GM23338 (cell line): ENCODE results near the gene MACROD1. TPM values are rescaled to one million over a fixed set of nuclear protein-coding genes. Genes with fewer than 3 reads are reported as not detected.
A peak's percentile ranks its signal among the peaks of the same experiment; 100 is the strongest.
"Not testable (repeated sequence)": the region's sequence is repeated elsewhere in the genome, so short reads cannot be mapped to it uniquely, and the experiment has no call there.

ENCODE experiments used
- ATAC-seq: fragments of 200-7000 bp; cut with Tn5 transposase; 3 replicates; pipeline ENCODE4 v1.9.1; 2020
- DNase-seq: peaks from one replicate; pipeline ENCODE4 v3.0.0-alpha.2; 2015; ENCODE audit warnings: low spot score
- H2AFZ ChIP-seq: fragments of 200-600 bp; sonication (generic); 2 replicates; pipeline ENCODE4 v1.8.0; 2016; ENCODE audit warnings: antibody characterized with exemption, mild to moderate bottlenecking, moderate library complexity
- H3F3A ChIP-seq: fragments of 200-600 bp; sonication (generic); replicated peaks from 2 replicates; pipeline ENCODE4 v1.8.0; 2017; ENCODE audit warnings: antibody characterized with exemption, mixed run types, low read depth
- H3K27ac ChIP-seq: fragments of 200-600 bp; sonication (generic); 2 replicates; pipeline ENCODE4 v1.6.1; 2016; ENCODE audit warnings: low read depth
- H3K27me3 ChIP-seq: fragments of 200-600 bp; sonication (generic); 2 replicates; pipeline ENCODE4 v1.8.0; 2016; ENCODE audit warnings: mild to moderate bottlenecking, mixed run types, moderate library complexity; ENCODE audit not compliant: insufficient read depth
- H3K36me3 ChIP-seq: fragments of 200-600 bp; sonication (generic); 2 replicates; pipeline ENCODE4 v1.8.0; 2016; ENCODE audit warnings: mild to moderate bottlenecking; ENCODE audit not compliant: insufficient read depth
- H3K4me1 ChIP-seq: fragments of 200-600 bp; sonication (generic); 2 replicates; pipeline ENCODE4 v1.8.0; 2016; ENCODE audit warnings: mild to moderate bottlenecking, moderate library complexity; ENCODE audit not compliant: insufficient read depth
- H3K4me2 ChIP-seq: fragments of 200-600 bp; sonication (generic); 2 replicates; pipeline ENCODE4 v1.7.1; 2017; ENCODE audit warnings: mixed run types
- H3K4me3 ChIP-seq: fragments of 200-600 bp; sonication (generic); 2 replicates; pipeline ENCODE4 v1.6.1; 2016; ENCODE audit warnings: mixed run types
- H3K79me2 ChIP-seq: fragments of 200-600 bp; sonication (generic); replicated peaks from 2 replicates; pipeline ENCODE4 v1.8.0; 2017; ENCODE audit warnings: mild to moderate bottlenecking; ENCODE audit not compliant: insufficient read depth
- H3K9me2 ChIP-seq: fragments of 200-600 bp; sonication (generic); 2 replicates; pipeline ENCODE4 v1.8.0; 2017; ENCODE audit not compliant: insufficient read depth
- H4K20me1 ChIP-seq: fragments of 200-600 bp; sonication (generic); replicated peaks from 2 replicates; pipeline ENCODE4 v1.8.0; 2017; ENCODE audit warnings: mild to moderate bottlenecking; ENCODE audit not compliant: insufficient read depth
- H3K27ac Mint-ChIP-seq: 2 replicates; pipeline ENCODE4 v1.8.0; 2020; ENCODE audit warnings: inconsistent platforms, mild to moderate bottlenecking, moderate library complexity, mixed read lengths
- H3K27me3 Mint-ChIP-seq: 3 replicates; pipeline ENCODE4 v1.8.0; 2022; ENCODE audit warnings: low read depth, mild to moderate bottlenecking, moderate library complexity, mixed read lengths, inconsistent platforms; ENCODE audit not compliant: insufficient read depth, poor library complexity
- H3K36me3 Mint-ChIP-seq: 3 replicates; pipeline ENCODE4 v1.8.0; 2021; ENCODE audit warnings: low read depth, mild to moderate bottlenecking, inconsistent platforms, moderate library complexity, mixed read lengths
- H3K4me1 Mint-ChIP-seq: 3 replicates; pipeline ENCODE4 v1.8.0; 2020; ENCODE audit warnings: mild to moderate bottlenecking, inconsistent platforms, mixed read lengths
- H3K4me3 Mint-ChIP-seq: 3 replicates; pipeline ENCODE4 v1.8.0; 2021; ENCODE audit warnings: moderate library complexity, mild to moderate bottlenecking, inconsistent platforms, mixed read lengths
- H3K9me3 Mint-ChIP-seq: 3 replicates; pipeline ENCODE4 v1.8.0; 2020; ENCODE audit warnings: moderate library complexity, mild to moderate bottlenecking, inconsistent platforms, mixed read lengths
- CREB1 ChIP-seq: fragments of 250-450 bp; sonication (Bioruptor Pico); IDR thresholded peaks from 2 replicates; pipeline ENCODE4 v1.5.0; 2020; ENCODE audit warnings: low read depth, mild to moderate bottlenecking, moderate library complexity
- ETS1 ChIP-seq: IDR thresholded peaks from 2 replicates; pipeline ENCODE4 v1.6.1; 2016; ENCODE audit warnings: antibody characterized with exemption
- EZH2 ChIP-seq: fragments of 200-600 bp; sonication (generic); IDR thresholded peaks from one replicate; pipeline ENCODE4 v1.8.0; 2017; ENCODE audit warnings: antibody characterized with exemption, mild to moderate bottlenecking, low read depth; ENCODE audit not compliant: unreplicated experiment
- EZH2phosphoT487 ChIP-seq: fragments of 200-600 bp; sonication (generic); IDR thresholded peaks from one replicate; pipeline ENCODE4 v1.8.1; 2018; ENCODE audit warnings: antibody characterized with exemption; ENCODE audit not compliant: unreplicated experiment
- NANOG ChIP-seq: IDR thresholded peaks from 2 replicates; pipeline ENCODE4 v1.6.1; 2016; ENCODE audit warnings: antibody characterized with exemption, borderline replicate concordance
- POLR2AphosphoS5 ChIP-seq: IDR thresholded peaks from 2 replicates; pipeline ENCODE4 v1.6.1; 2016; ENCODE audit warnings: antibody characterized with exemption, low read depth
- STAT1 ChIP-seq: IDR thresholded peaks from one replicate; pipeline ENCODE4 v1.6.1; 2016; ENCODE audit warnings: antibody characterized with exemption; ENCODE audit not compliant: unreplicated experiment
- ZNF114 ChIP-seq: fragments of 250-450 bp; sonication (Bioruptor Pico); IDR thresholded peaks from 2 replicates; pipeline ENCODE4 v1.5.0; 2020; ENCODE audit warnings: mild to moderate bottlenecking, moderate library complexity
- ZNF331 ChIP-seq: fragments of 250-450 bp; sonication (Bioruptor Pico); IDR thresholded peaks from 2 replicates; pipeline ENCODE4 v1.5.0; 2020; ENCODE audit warnings: low read depth, mild to moderate bottlenecking, moderate library complexity
- ZNF462 ChIP-seq: fragments of 250-450 bp; sonication (Bioruptor Pico); IDR thresholded peaks from 2 replicates; pipeline ENCODE4 v1.5.0; 2020; ENCODE audit warnings: mild to moderate bottlenecking, moderate library complexity
- polyA plus RNA-seq: library from polyadenylated mRNA; unstranded; fragments of >200 nt; fragmentation: Nextera tagmentation; extraction: Ambion mirVana; gene quantifications from 2 replicates; pipeline ENCODE4 v1.2.1, GENCODE V29; 2016
- total RNA-seq: library from RNA; depleted of rRNA; stranded (reverse); fragments of >200 nt; shearing (Covaris generic); gene quantifications from 2 replicates; pipeline ENCODE4 v1.2.3, GENCODE V29; 2014

The MACROD1 gene
- total and polyA plus RNA-seq, 2 experiments from 2014 or later, result 33.0 to 51.6 TPM

- H3K4me1 Mint-ChIP-seq, result peaks cover 21% of the 10 kb centered on the region
These were observed 192.0 kb downstream of the MACROD1 start for GRCh38 chr11:63973912-63974258.

GRCh38 chr11:63970902-63971301, 195.0 kb downstream of the MACROD1 start:
- Histone ChIP-seq H3K4me1 (peaks cover 9% of the 10 kb centered on the region; the same call in 1 of the 2 replicates), H3K27me3 (peaks cover 59% of the 10 kb centered on the region), H3K9me2 (no peaks in the 10 kb centered on the region; the same call in 1 of the 2 replicates), H4K20me1 (no peaks in the 10 kb centered on the region; the same call in 1 of the 2 replicates), H3K36me3 (no peaks in the 10 kb centered on the region), H3K4me2 (no peak overlapping the region), H3K27ac (no peak overlapping the region), H3K79me2 (peaks cover 10% of the 10 kb centered on the region), H3K4me3 (no peak overlapping the region), H2AFZ (no peak overlapping the region), H3F3A (0 out of 2 replicates have a peak, but pooled peaks cover 3% of the 10 kb centered on the region)
- peaks cover 46% of the 10 kb centered on the region for H3K27me3 Mint-ChIP-seq
- peaks cover 5% of the 10 kb centered on the region; the same call in 2 of the 3 replicates for H3K36me3 Mint-ChIP-seq
- TF ChIP-seq EZH2 (no peak), ETS1 (no peak), POLR2AphosphoS5 (no peak), CREB1 (CRISPR knock-in tag) (no peak), NANOG (no peak)
- H3K9me3 Mint-ChIP-seq, result peaks cover 10% of the 10 kb centered on the region
- DNase-seq (no peak), ATAC-seq (no peak)
- peaks cover 3% of the 10 kb centered on the region for H3K4me1 Mint-ChIP-seq
- H3K4me3 Mint-ChIP-seq, result no peak overlapping the region
- H3K27ac Mint-ChIP-seq, result no peak overlapping the region

More at GRCh38 chr11:63973912-63974258, 192.0 kb downstream of the MACROD1 start:
- H4K20me1 ChIP-seq, DNase-seq, H3K9me3 Mint-ChIP-seq, H3K4me2 ChIP-seq, H3K9me2 ChIP-seq, ATAC-seq, H2AFZ ChIP-seq, H3K27ac ChIP-seq, H3K36me3 ChIP-seq, H3K4me3 ChIP-seq: not testable (repeated sequence)
- Histone ChIP-seq H3K27me3 (peaks cover 38% of the 10 kb centered on the region), H3F3A (peaks cover 16% of the 10 kb centered on the region; the same call in 1 of the 2 replicates), H3K4me1 (peaks cover 30% of the 10 kb centered on the region), H3K79me2 (peaks cover 31% of the 10 kb centered on the region)
- peak overlapping the region; percentile 90 for H3K27ac Mint-ChIP-seq
- H3K27me3 Mint-ChIP-seq, result peaks cover 47% of the 10 kb centered on the region
- peaks cover 21% of the 10 kb centered on the region for H3K36me3 Mint-ChIP-seq
- peak overlapping the region; percentile 100 for H3K4me3 Mint-ChIP-seq

GRCh38 chr11:63969461-63969860, 196.5 kb downstream of the MACROD1 start:
- Histone ChIP-seq H3K4me2 (no peak overlapping the region), H3K27me3 (peaks cover 70% of the 10 kb centered on the region), H3K4me1 (no peaks in the 10 kb centered on the region), H3K79me2 (no peaks in the 10 kb centered on the region), H4K20me1 (no peaks in the 10 kb centered on the region; the same call in 1 of the 2 replicates), H3K36me3 (no peaks in the 10 kb centered on the region), H3K9me2 (no peaks in the 10 kb centered on the region; the same call in 1 of the 2 replicates), H3K27ac (no peak overlapping the region), H3K4me3 (no peak overlapping the region), H2AFZ (no peak overlapping the region), H3F3A (no peaks in the 10 kb centered on the region)
- no peak overlapping the region for H3K27ac Mint-ChIP-seq
- no peak for ATAC-seq
- H3K27me3 Mint-ChIP-seq, result peaks cover 46% of the 10 kb centered on the region
- H3K4me1 Mint-ChIP-seq, result no peaks in the 10 kb centered on the region; the same call in 2 of the 3 replicates
- TF ChIP-seq CREB1 (CRISPR knock-in tag) (no peak), EZH2 (no peak), STAT1 (no peak), EZH2phosphoT487 (no peak), ZNF114 (CRISPR knock-in tag) (no peak), ZNF331 (CRISPR knock-in tag) (no peak), ZNF462 (CRISPR knock-in tag) (no peak)
- peaks cover under 1% of the 10 kb centered on the region; the same call in 1 of the 3 replicates for H3K36me3 Mint-ChIP-seq
- H3K9me3 Mint-ChIP-seq, result peaks cover 10% of the 10 kb centered on the region
- DNase-seq, result no peak
- no peak overlapping the region for H3K4me3 Mint-ChIP-seq
